ENCODE measurements around the gene TSPAN10.
"Not testable (repeated sequence)": the region's sequence is repeated elsewhere in the genome, so short reads cannot be mapped to it uniquely, and the experiment has no call there.

TSPAN10 gene

GRCh38 chr17:81608605-81609004 lies 28.4 kb upstream of the TSPAN10 start:
- H3K27ac ChIP-seq (ENCODE audit: low read depth, low read length) = no peak overlapping the region
- H3K4me1 ChIP-seq (ENCODE audit: control insufficient read depth, insufficient read depth, low read length) = no peaks in the 10 kb centered on the region
- H3K36me3 ChIP-seq (ENCODE audit: control insufficient read depth, insufficient read depth, low read length) = peaks cover 82% of the 10 kb centered on the region
- H3K9me3 ChIP-seq (ENCODE audit: control insufficient read depth, insufficient read depth, low read depth, low read length) = no peaks in the 10 kb centered on the region
- H3K9ac ChIP-seq (ENCODE audit: low read length) = no peak overlapping the region
- H3K27me3 ChIP-seq (ENCODE audit: control insufficient read depth, insufficient read depth, low read length) = no peaks in the 10 kb centered on the region
- no peak overlapping the region for H3K4me3 ChIP-seq (ENCODE audit: low read depth, low read length)

- Histone ChIP-seq H3K9ac (ENCODE audit: low read length) (no peak overlapping the region), H3K4me1 (ENCODE audit: control insufficient read depth, insufficient read depth, low read length) (no peaks in the 10 kb centered on the region), H3K9me3 (ENCODE audit: control insufficient read depth, insufficient read depth, low read depth, low read length) (no peaks in the 10 kb centered on the region), H3K4me3 (ENCODE audit: low read depth, low read length) (no peak overlapping the region), H3K27ac (ENCODE audit: low read depth, low read length) (no peak overlapping the region), H3K27me3 (ENCODE audit: control insufficient read depth, insufficient read depth, low read length) (no peaks in the 10 kb centered on the region), H3K36me3 (ENCODE audit: control insufficient read depth, insufficient read depth, low read length) (peaks cover 80% of the 10 kb centered on the region)
These were observed 27.3 kb upstream of the TSPAN10 start for GRCh38 chr17:81609541-81610311.

- no peaks in the 10 kb centered on the region for H3K27me3 ChIP-seq (ENCODE audit: control insufficient read depth, insufficient read depth, low read length)
- H3K9ac ChIP-seq (ENCODE audit: low read length) = no peak overlapping the region
- peaks cover 81% of the 10 kb centered on the region for H3K36me3 ChIP-seq (ENCODE audit: control insufficient read depth, insufficient read depth, low read length)
- no peak overlapping the region for H3K27ac ChIP-seq (ENCODE audit: low read depth, low read length)
- H3K4me3 ChIP-seq (ENCODE audit: low read depth, low read length) = no peak overlapping the region
- no peaks in the 10 kb centered on the region for H3K4me1 ChIP-seq (ENCODE audit: control insufficient read depth, insufficient read depth, low read length)
- no peaks in the 10 kb centered on the region for H3K9me3 ChIP-seq (ENCODE audit: control insufficient read depth, insufficient read depth, low read depth, low read length)
These were observed 24.6 kb upstream of the TSPAN10 start for GRCh38 chr17:81612172-81612970.

GRCh38 chr17:81615401-81615930 lies 21.5 kb upstream of the TSPAN10 start:
- H3K4me3 ChIP-seq (ENCODE audit: low read depth, low read length) = no peak overlapping the region
- H3K9ac ChIP-seq (ENCODE audit: low read length) = no peak overlapping the region
- no peaks in the 10 kb centered on the region for H3K27me3 ChIP-seq (ENCODE audit: control insufficient read depth, insufficient read depth, low read length)
- no peak overlapping the region for H3K27ac ChIP-seq (ENCODE audit: low read depth, low read length)
- H3K9me3 ChIP-seq (ENCODE audit: control insufficient read depth, insufficient read depth, low read depth, low read length) = no peaks in the 10 kb centered on the region
- H3K4me1 ChIP-seq (ENCODE audit: control insufficient read depth, insufficient read depth, low read length) = no peaks in the 10 kb centered on the region
- H3K36me3 ChIP-seq (ENCODE audit: control insufficient read depth, insufficient read depth, low read length) = peaks cover 64% of the 10 kb centered on the region

- Histone ChIP-seq H3K27me3 (ENCODE audit: control insufficient read depth, insufficient read depth, low read length) (no peaks in the 10 kb centered on the region), H3K27ac (ENCODE audit: low read depth, low read length) (no peak overlapping the region), H3K9me3 (ENCODE audit: control insufficient read depth, insufficient read depth, low read depth, low read length) (no peaks in the 10 kb centered on the region), H3K9ac (ENCODE audit: low read length) (no peak overlapping the region), H3K4me3 (ENCODE audit: low read depth, low read length) (no peak overlapping the region), H3K4me1 (ENCODE audit: control insufficient read depth, insufficient read depth, low read length) (no peaks in the 10 kb centered on the region), H3K36me3 (ENCODE audit: control insufficient read depth, insufficient read depth, low read length) (peaks cover 72% of the 10 kb centered on the region)
These were observed 20.1 kb upstream of the TSPAN10 start for GRCh38 chr17:81616877-81617276.

- not testable (repeated sequence) for H3K27ac ChIP-seq (ENCODE audit: low read depth, low read length); H3K9ac ChIP-seq (ENCODE audit: low read length); H3K27me3 ChIP-seq (ENCODE audit: control insufficient read depth, insufficient read depth, low read length); H3K4me3 ChIP-seq (ENCODE audit: low read depth, low read length); H3K9me3 ChIP-seq (ENCODE audit: control insufficient read depth, insufficient read depth, low read depth, low read length); H3K4me1 ChIP-seq (ENCODE audit: control insufficient read depth, insufficient read depth, low read length)
- H3K36me3 ChIP-seq (ENCODE audit: control insufficient read depth, insufficient read depth, low read length) = peaks cover 71% of the 10 kb centered on the region
These were observed 18.7 kb upstream of the TSPAN10 start for GRCh38 chr17:81618307-81618706.

- no peak overlapping the region for H3K4me3 ChIP-seq (ENCODE audit: low read depth, low read length)
- no peak overlapping the region for H3K9ac ChIP-seq (ENCODE audit: low read length)
- peaks cover 78% of the 10 kb centered on the region for H3K36me3 ChIP-seq (ENCODE audit: control insufficient read depth, insufficient read depth, low read length)
- no peaks in the 10 kb centered on the region for H3K4me1 ChIP-seq (ENCODE audit: control insufficient read depth, insufficient read depth, low read length)
- no peaks in the 10 kb centered on the region for H3K27me3 ChIP-seq (ENCODE audit: control insufficient read depth, insufficient read depth, low read length)
- no peaks in the 10 kb centered on the region for H3K9me3 ChIP-seq (ENCODE audit: control insufficient read depth, insufficient read depth, low read depth, low read length)
- no peak overlapping the region for H3K27ac ChIP-seq (ENCODE audit: low read depth, low read length)
These were observed 15.4 kb upstream of the TSPAN10 start for GRCh38 chr17:81621494-81622130.

- Histone ChIP-seq H3K9me3 (ENCODE audit: control insufficient read depth, insufficient read depth, low read depth, low read length) (no peaks in the 10 kb centered on the region), H3K36me3 (ENCODE audit: control insufficient read depth, insufficient read depth, low read length) (peaks cover 55% of the 10 kb centered on the region)
These were observed 6.7 kb upstream of the TSPAN10 start for GRCh38 chr17:81630274-81630673.

GRCh38 chr17:81631482-81631881 lies 5.5 kb upstream of the TSPAN10 start:
- Histone ChIP-seq H3K36me3 (ENCODE audit: control insufficient read depth, insufficient read depth, low read length) (peaks cover 47% of the 10 kb centered on the region), H3K4me1 (ENCODE audit: control insufficient read depth, insufficient read depth, low read length) (peaks cover 4% of the 10 kb centered on the region; the same call in 1 of the 2 replicates), H3K4me3 (ENCODE audit: low read depth, low read length) (no peak overlapping the region), H3K27ac (ENCODE audit: low read depth, low read length) (no peak overlapping the region), H3K9ac (ENCODE audit: low read length) (no peak overlapping the region), H3K9me3 (ENCODE audit: control insufficient read depth, insufficient read depth, low read depth, low read length) (no peaks in the 10 kb centered on the region), H3K27me3 (ENCODE audit: control insufficient read depth, insufficient read depth, low read length) (no peaks in the 10 kb centered on the region)

More at GRCh38 chr17:81630274-81630673, 6.7 kb upstream of the TSPAN10 start:
- H3K27ac ChIP-seq (ENCODE audit: low read depth, low read length) = no peak overlapping the region
- H3K4me3 ChIP-seq (ENCODE audit: low read depth, low read length) = no peak overlapping the region
- no peak overlapping the region for H3K9ac ChIP-seq (ENCODE audit: low read length)
- H3K4me1 ChIP-seq (ENCODE audit: control insufficient read depth, insufficient read depth, low read length) = no peaks in the 10 kb centered on the region
- H3K27me3 ChIP-seq (ENCODE audit: control insufficient read depth, insufficient read depth, low read length) = no peaks in the 10 kb centered on the region

GRCh38 chr17:81635431-81635830 lies 1.6 kb upstream of the TSPAN10 start:
- Histone ChIP-seq H3K4me3 (ENCODE audit: low read depth, low read length) (peak overlapping the region; percentile 96), H3K27me3 (ENCODE audit: control insufficient read depth, insufficient read depth, low read length) (no peaks in the 10 kb centered on the region), H3K4me1 (ENCODE audit: control insufficient read depth, insufficient read depth, low read length) (peaks cover 4% of the 10 kb centered on the region; the same call in 1 of the 2 replicates), H3K27ac (ENCODE audit: low read depth, low read length) (no peak overlapping the region), H3K9ac (ENCODE audit: low read length) (no peak overlapping the region), H3K36me3 (ENCODE audit: control insufficient read depth, insufficient read depth, low read length) (peaks cover 13% of the 10 kb centered on the region), H3K9me3 (ENCODE audit: control insufficient read depth, insufficient read depth, low read depth, low read length) (no peaks in the 10 kb centered on the region)

All from HUES6 (cell line).